GM21825 (cell line): ENCODE measurements around the gene KCNQ5.
A peak's percentile ranks its signal among the peaks of the same experiment; 100 is the strongest.

Source experiments
- ATAC-seq: cut with Tn5 transposase; IDR thresholded peaks from one replicate; pipeline ENCODE4 v1.9.1; 2021; ENCODE audit warnings: mild to moderate bottlenecking, moderate library complexity; ENCODE audit not compliant: unreplicated experiment

KCNQ5 gene

GRCh38 chr6:72832271-72832670, 210.4 kb downstream of the KCNQ5 start:
- ATAC-seq = no peak

- ATAC-seq = no peak
These were observed 213.9 kb downstream of the KCNQ5 start for GRCh38 chr6:72835749-72836148.

- ATAC-seq = no peak
These were observed 215.1 kb downstream of the KCNQ5 start for GRCh38 chr6:72836971-72837370.

GRCh38 chr6:72841195-72841594, 219.3 kb downstream of the KCNQ5 start:
- no peak for ATAC-seq

GRCh38 chr6:72842140-72842539, 220.3 kb downstream of the KCNQ5 start:
- no peak for ATAC-seq

GRCh38 chr6:72844614-72845013, 222.8 kb downstream of the KCNQ5 start:
- no peak for ATAC-seq

GRCh38 chr6:72849346-72849745, 227.5 kb downstream of the KCNQ5 start:
- ATAC-seq = no peak

- ATAC-seq = no peak
These were observed 228.2 kb downstream of the KCNQ5 start for GRCh38 chr6:72850040-72850439.

GRCh38 chr6:72850469-72850868, 228.6 kb downstream of the KCNQ5 start:
- ATAC-seq = no peak

- no peak for ATAC-seq
These were observed 233.6 kb downstream of the KCNQ5 start for GRCh38 chr6:72855471-72855870.

GRCh38 chr6:72856801-72857200, 234.9 kb downstream of the KCNQ5 start:
- no peak for ATAC-seq

- no peak for ATAC-seq
These were observed 236.1 kb downstream of the KCNQ5 start for GRCh38 chr6:72857791-72858585.

GRCh38 chr6:72861059-72861458, 239.2 kb downstream of the KCNQ5 start:
- no peak for ATAC-seq

GRCh38 chr6:72861935-72862432, 240.1 kb downstream of the KCNQ5 start:
- ATAC-seq = peak; percentile 62

- ATAC-seq = no peak
These were observed 241.3 kb downstream of the KCNQ5 start for GRCh38 chr6:72863131-72863530.

GRCh38 chr6:72864236-72864635, 242.4 kb downstream of the KCNQ5 start:
- ATAC-seq = no peak

GRCh38 chr6:72864799-72865198, 242.9 kb downstream of the KCNQ5 start:
- no peak for ATAC-seq

GRCh38 chr6:72865467-72865866, 243.6 kb downstream of the KCNQ5 start:
- ATAC-seq = no peak

GRCh38 chr6:72869621-72870020, 247.8 kb downstream of the KCNQ5 start:
- ATAC-seq = no peak

GRCh38 chr6:72873433-72873832, 251.6 kb downstream of the KCNQ5 start:
- no peak for ATAC-seq

GRCh38 chr6:72876256-72876655, 254.4 kb downstream of the KCNQ5 start:
- ATAC-seq = no peak

- ATAC-seq = no peak
These were observed 264.3 kb downstream of the KCNQ5 start for GRCh38 chr6:72886170-72886569.

GRCh38 chr6:72890233-72890632, 268.4 kb downstream of the KCNQ5 start:
- ATAC-seq = no peak
